Karpas-422 (cell line): Measurements from ENCODE around the gene GUCY1A2. TPM values are rescaled to one million over a fixed set of nuclear protein-coding genes. Genes with fewer than 3 reads are reported as not detected.

ENCODE experiments used
- DNase-seq: peaks from one replicate; pipeline ENCODE4 v3.0.0-alpha.2; 2015
- H2AFZ ChIP-seq: fragments of 200-600 bp; sonication (generic); 2 replicates; pipeline ENCODE4 v1.6.1; 2014; ENCODE audit warnings: antibody characterized with exemption, low read length, mixed read lengths
- H3K27ac ChIP-seq: fragments of 200-600 bp; sonication (generic); 2 replicates; pipeline ENCODE4 v1.5.1; 2014; ENCODE audit warnings: mild to moderate bottlenecking, low read length, moderate library complexity
- H3K27me3 ChIP-seq: fragments of 200-600 bp; sonication (generic); 2 replicates; pipeline ENCODE4 v1.6.1; 2014; ENCODE audit warnings: low read length, mixed read lengths
- H3K36me3 ChIP-seq: fragments of 200-600 bp; sonication (generic); 2 replicates; pipeline ENCODE4 v1.6.1; 2014; ENCODE audit warnings: low read length, mixed read lengths; ENCODE audit not compliant: insufficient read depth
- H3K4me1 ChIP-seq: fragments of 200-600 bp; sonication (generic); 2 replicates; pipeline ENCODE4 v1.6.1; 2014; ENCODE audit warnings: mild to moderate bottlenecking, low read length, mixed read lengths
- H3K4me2 ChIP-seq: fragments of 200-600 bp; sonication (generic); 2 replicates; pipeline ENCODE4 v1.6.1; 2014; ENCODE audit warnings: low read length, low read depth, mild to moderate bottlenecking; ENCODE audit not compliant: poor library complexity, severe bottlenecking
- H3K4me3 ChIP-seq: fragments of 200-600 bp; sonication (generic); 2 replicates; pipeline ENCODE4 v1.5.1; 2014; ENCODE audit warnings: mild to moderate bottlenecking, antibody characterized with exemption, low read length, mixed read lengths
- H3K79me2 ChIP-seq: fragments of 200-600 bp; sonication (generic); 2 replicates; pipeline ENCODE4 v1.6.1; 2014; ENCODE audit warnings: mild to moderate bottlenecking, low read length, mixed read lengths
- H3K9ac ChIP-seq: fragments of 200-600 bp; sonication (generic); 2 replicates; pipeline ENCODE4 v1.6.0; 2014; ENCODE audit warnings: low read length
- H3K9me2 ChIP-seq: fragments of 200-600 bp; sonication (generic), shearing (Covaris generic); replicated peaks from 2 replicates; pipeline ENCODE4 v1.6.0; 2014; ENCODE audit warnings: mild to moderate bottlenecking, low read length, moderate library complexity; ENCODE audit not compliant: insufficient read depth
- H3K9me3 ChIP-seq: fragments of 300-700, 200-600 bp; sonication (generic); 2 replicates; pipeline ENCODE4 v1.6.1; 2014; ENCODE audit warnings: low read length, mixed read lengths
- H4K20me1 ChIP-seq: fragments of 200-600 bp; sonication (generic); 2 replicates; pipeline ENCODE4 v1.6.1; 2014; ENCODE audit warnings: mild to moderate bottlenecking, antibody characterized with exemption, low read length, low read depth; ENCODE audit not compliant: insufficient read depth
- total RNA-seq: library from RNA; depleted of rRNA; stranded (reverse); fragments of >200 nt; shearing (Covaris generic); gene quantifications from 2 replicates; pipeline ENCODE4 v1.2.3, GENCODE V29; 2014; ENCODE audit warnings: low replicate concordance

Gene GUCY1A2
- total RNA-seq, 1 experiment from 2014 or later: 0.04 TPM

DNA sequence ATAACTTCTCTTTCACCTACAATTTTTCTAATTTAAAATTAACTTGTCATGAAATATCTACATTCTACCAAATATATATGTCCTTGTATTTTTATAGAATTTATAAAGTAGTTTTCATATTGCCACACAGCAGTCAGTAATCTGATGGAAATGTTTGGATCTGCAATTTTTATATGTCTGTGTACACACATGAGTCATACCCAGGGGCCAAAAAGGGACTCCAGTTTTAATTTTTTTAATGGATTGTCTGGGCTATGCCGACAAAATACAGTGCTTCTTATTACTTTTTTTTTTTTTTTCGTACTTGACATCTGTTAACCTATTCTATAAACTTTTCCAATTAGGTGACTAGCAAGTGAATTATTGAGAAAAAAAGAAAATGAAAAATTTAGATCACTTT is 6.3 kb downstream of the GUCY1A2 start:
- H3K79me2 ChIP-seq: no peaks in the 10 kb centered on the region
- H3K27me3 ChIP-seq: no peaks in the 10 kb centered on the region
- H3K36me3 ChIP-seq: no peaks in the 10 kb centered on the region
- H3K4me1 ChIP-seq: no peaks in the 10 kb centered on the region
- no peak overlapping the region for H3K27ac ChIP-seq
- H4K20me1 ChIP-seq: no peaks in the 10 kb centered on the region
- no peak overlapping the region for H3K4me3 ChIP-seq
- H3K9ac ChIP-seq: no peak overlapping the region
- no peak overlapping the region for H3K4me2 ChIP-seq
- no peaks in the 10 kb centered on the region for H3K9me3 ChIP-seq
- no peak for DNase-seq
- H2AFZ ChIP-seq: no peak overlapping the region
- no peaks in the 10 kb centered on the region for H3K9me2 ChIP-seq

DNA sequence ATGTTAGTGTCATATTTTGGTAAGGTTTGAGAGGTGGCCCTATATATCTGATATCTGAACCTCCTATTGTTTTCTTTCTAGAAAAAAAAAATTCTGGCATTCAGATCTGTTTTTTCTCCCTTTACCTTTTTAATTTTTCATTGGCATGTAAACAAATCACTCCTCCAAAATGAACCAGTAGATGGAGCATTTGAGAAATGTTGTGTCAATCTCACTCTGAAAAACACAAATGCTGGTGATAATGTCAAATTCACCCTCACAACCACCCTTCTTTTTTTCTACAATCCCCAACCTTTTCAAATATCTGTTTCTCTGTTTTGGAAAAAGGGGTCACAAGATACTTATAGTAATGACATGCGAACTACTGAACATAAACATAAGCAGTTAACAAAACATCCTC is 9.1 kb downstream of the GUCY1A2 start:
- H3K9me2 ChIP-seq: no peaks in the 10 kb centered on the region
- no peaks in the 10 kb centered on the region for H3K36me3 ChIP-seq
- H3K4me1 ChIP-seq: no peaks in the 10 kb centered on the region
- H3K79me2 ChIP-seq: no peaks in the 10 kb centered on the region
- H3K27me3 ChIP-seq: no peaks in the 10 kb centered on the region
- no peak overlapping the region for H2AFZ ChIP-seq
- H4K20me1 ChIP-seq: no peaks in the 10 kb centered on the region
- H3K9me3 ChIP-seq: no peaks in the 10 kb centered on the region
- DNase-seq: no peak
- H3K4me3 ChIP-seq: no peak overlapping the region
- no peak overlapping the region for H3K27ac ChIP-seq
- H3K4me2 ChIP-seq: no peak overlapping the region
- no peak overlapping the region for H3K9ac ChIP-seq

DNA sequence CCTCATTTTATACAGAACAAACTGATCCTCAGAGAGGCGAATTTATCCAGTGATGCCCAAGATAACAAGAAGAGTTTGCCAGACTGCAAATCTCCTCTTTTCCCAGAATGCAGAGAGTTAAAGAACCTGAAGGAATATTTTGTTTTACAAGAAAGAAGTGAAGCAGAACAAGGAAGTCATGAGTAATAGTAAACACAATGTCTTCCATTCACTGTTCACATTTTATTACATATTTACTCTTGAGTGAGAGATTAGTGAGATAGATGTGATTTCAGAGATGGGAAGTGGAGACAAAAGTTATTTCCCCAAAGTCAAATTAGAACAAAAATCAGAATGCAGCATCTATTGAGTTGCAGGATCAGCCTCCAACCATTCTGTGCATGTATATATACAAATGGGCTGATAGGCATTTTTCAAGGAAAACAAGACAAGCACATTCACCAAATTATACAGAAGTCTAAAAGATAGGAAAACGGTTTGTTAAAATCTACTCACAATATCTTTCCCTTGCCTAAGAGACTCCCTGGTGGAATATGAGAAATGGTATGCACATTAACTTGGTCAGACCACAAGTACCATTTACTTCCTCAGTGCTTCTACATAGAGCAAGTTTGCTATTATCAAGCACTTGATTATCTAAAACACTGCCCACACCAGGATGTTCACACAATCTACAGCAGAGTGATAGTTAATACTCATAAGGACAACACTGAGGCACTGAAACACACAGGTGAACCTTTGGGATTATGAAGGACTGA is 12.0 kb downstream of the GUCY1A2 start:
- Histone ChIP-seq H3K79me2 (no peaks in the 10 kb centered on the region), H3K9me3 (no peaks in the 10 kb centered on the region), H3K4me2 (no peak overlapping the region), H3K4me3 (no peak overlapping the region), H4K20me1 (no peaks in the 10 kb centered on the region), H3K36me3 (no peaks in the 10 kb centered on the region), H3K9me2 (no peaks in the 10 kb centered on the region), H3K4me1 (no peaks in the 10 kb centered on the region), H3K9ac (no peak overlapping the region), H3K27me3 (no peaks in the 10 kb centered on the region), H2AFZ (no peak overlapping the region), H3K27ac (no peak overlapping the region)
- no peak for DNase-seq

DNA sequence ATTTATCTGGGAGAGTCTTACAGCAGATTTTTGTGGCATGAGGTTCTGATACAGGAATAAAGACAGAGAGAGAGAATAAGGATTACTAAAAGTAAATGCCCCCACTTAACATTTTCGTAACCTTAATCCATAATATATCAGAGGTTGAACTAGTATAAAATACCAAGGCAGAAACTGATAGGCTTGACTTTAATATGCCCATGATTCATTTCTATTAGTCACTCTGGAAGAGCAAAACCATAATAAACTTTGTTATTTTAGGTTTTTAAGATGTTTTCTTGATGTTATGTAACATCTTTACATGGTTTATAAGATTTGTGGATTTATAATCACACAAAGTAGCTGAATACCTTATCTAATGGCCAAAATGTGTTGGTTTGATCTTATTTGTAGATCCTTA is 19.1 kb downstream of the GUCY1A2 start:
- H3K9ac ChIP-seq: no peak overlapping the region

DNA sequence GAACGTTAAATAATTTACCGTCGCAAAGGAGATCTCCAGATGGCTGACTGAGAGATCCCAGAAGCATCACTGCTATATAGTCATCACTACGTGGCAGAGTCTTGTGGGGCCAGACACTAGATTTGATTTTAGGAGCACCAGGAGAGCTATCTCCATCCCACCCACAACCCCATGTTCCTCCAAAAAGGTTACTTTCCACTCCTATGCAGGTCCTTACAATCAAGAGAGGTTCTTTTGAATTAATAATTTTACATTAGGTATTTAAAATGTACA is 19.4 kb downstream of the GUCY1A2 start:
- DNase-seq: no peak
- no peak overlapping the region for H3K27ac ChIP-seq
- no peaks in the 10 kb centered on the region for H4K20me1 ChIP-seq
- H3K9me3 ChIP-seq: no peaks in the 10 kb centered on the region
- no peaks in the 10 kb centered on the region for H3K4me1 ChIP-seq
- no peak overlapping the region for H2AFZ ChIP-seq
- H3K27me3 ChIP-seq: no peaks in the 10 kb centered on the region
- no peak overlapping the region for H3K4me3 ChIP-seq
- H3K79me2 ChIP-seq: no peaks in the 10 kb centered on the region
- H3K4me2 ChIP-seq: no peak overlapping the region
- no peaks in the 10 kb centered on the region for H3K9me2 ChIP-seq
- no peak overlapping the region for H3K9ac ChIP-seq
- H3K36me3 ChIP-seq: no peaks in the 10 kb centered on the region

More for the DNA sequence above, 19.1 kb downstream of the GUCY1A2 start:
- no peaks in the 10 kb centered on the region for H3K4me1 ChIP-seq
- H3K4me3 ChIP-seq: no peak overlapping the region
- no peak overlapping the region for H3K27ac ChIP-seq
- H3K4me2 ChIP-seq: no peak overlapping the region
- no peaks in the 10 kb centered on the region for H3K9me3 ChIP-seq
- H3K36me3 ChIP-seq: no peaks in the 10 kb centered on the region
- H2AFZ ChIP-seq: no peak overlapping the region
- H3K79me2 ChIP-seq: no peaks in the 10 kb centered on the region
- no peaks in the 10 kb centered on the region for H4K20me1 ChIP-seq
- no peaks in the 10 kb centered on the region for H3K9me2 ChIP-seq
- no peak for DNase-seq
- no peaks in the 10 kb centered on the region for H3K27me3 ChIP-seq

DNA sequence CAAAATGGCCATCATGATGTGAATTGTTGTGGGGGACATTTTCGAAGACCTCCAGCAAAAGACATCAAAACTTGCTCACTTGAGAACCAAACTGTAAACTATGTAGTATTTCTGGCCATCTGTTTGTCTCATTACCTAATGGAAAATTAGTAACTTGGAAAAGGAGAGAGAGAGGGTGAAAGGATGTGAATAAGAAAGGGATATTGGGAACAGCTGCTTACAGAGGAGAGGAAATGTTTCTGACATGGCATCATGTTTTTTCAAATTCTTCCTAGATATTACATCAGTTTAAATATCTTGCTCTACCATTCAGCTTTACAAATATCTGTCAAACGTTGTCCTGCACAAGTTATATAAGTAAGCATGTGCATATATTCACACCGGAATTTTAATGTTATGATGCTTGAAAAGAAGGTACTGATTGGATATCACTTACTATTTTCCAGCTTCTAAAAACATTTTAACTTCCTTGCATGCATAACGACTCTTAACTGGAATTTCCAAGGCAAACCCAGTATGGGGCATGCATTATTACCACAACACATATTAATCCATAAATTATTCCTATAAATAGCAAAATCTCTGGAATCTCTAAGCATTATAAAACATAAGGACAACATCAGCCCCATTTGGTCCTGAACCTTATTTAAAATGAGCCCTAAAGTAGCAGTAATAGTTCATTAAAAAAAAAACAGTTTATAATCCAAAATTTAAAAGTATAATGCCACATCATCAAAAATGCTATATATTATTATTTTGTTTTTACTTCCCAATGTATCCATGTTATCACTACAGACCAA is 20.0 kb downstream of the GUCY1A2 start:
- Histone ChIP-seq H3K36me3 (no peaks in the 10 kb centered on the region), H2AFZ (no peak overlapping the region), H3K4me1 (no peaks in the 10 kb centered on the region), H3K27ac (no peak overlapping the region), H3K9me2 (no peaks in the 10 kb centered on the region), H3K27me3 (no peaks in the 10 kb centered on the region), H3K4me2 (no peak overlapping the region), H3K79me2 (no peaks in the 10 kb centered on the region), H3K9ac (no peak overlapping the region), H3K9me3 (no peaks in the 10 kb centered on the region), H4K20me1 (no peaks in the 10 kb centered on the region), H3K4me3 (no peak overlapping the region)
- DNase-seq: no peak

DNA sequence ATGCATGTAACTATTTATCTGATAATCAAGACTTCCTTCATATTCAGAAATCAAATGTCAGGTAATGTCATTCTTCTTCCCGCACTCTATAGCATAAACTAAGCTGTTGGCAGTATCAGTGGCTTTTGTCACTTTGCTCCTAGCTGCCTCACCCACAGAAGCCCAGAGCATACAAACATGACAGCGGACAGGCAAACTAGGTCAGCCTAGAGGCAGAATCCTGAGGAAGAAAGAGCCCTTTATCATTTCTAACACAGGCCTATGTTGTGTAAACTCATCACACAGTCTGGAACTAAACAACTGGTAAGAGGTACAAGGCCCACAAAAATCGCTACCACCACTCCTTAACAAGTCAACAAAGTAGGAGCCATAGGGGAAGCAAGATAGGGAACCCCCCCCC is 21.0 kb downstream of the GUCY1A2 start:
- no peaks in the 10 kb centered on the region for H3K4me1 ChIP-seq
- H3K27me3 ChIP-seq: 0 out of 2 replicates have a peak, but pooled peaks cover 3% of the 10 kb centered on the region
- H4K20me1 ChIP-seq: no peaks in the 10 kb centered on the region
- H3K4me3 ChIP-seq: no peak overlapping the region
- no peaks in the 10 kb centered on the region for H3K9me2 ChIP-seq
- no peaks in the 10 kb centered on the region for H3K36me3 ChIP-seq
- no peaks in the 10 kb centered on the region for H3K9me3 ChIP-seq
- H2AFZ ChIP-seq: no peak overlapping the region
- no peak for DNase-seq
- H3K27ac ChIP-seq: no peak overlapping the region
- no peaks in the 10 kb centered on the region for H3K79me2 ChIP-seq
- H3K4me2 ChIP-seq: no peak overlapping the region
- no peak overlapping the region for H3K9ac ChIP-seq

DNA sequence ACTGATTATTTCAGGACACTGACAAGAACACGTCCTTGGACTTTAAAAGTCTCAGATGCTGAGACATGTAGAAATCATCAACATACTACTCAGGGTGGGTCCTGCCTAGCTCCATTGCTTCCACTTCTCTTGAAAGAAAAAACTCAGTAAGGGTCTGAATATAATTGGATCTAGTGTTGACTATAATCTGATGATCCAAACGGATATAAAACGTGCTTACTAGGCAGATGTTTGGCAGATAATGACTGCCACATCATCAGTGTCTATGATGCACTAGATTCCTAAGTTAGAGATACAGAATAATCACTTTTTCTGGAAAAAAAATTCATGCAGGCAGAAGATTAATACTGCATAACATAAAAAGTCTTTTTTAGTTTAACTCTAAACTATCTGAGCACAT is 21.6 kb downstream of the GUCY1A2 start:
- H3K36me3 ChIP-seq: no peaks in the 10 kb centered on the region
- H3K27me3 ChIP-seq: 0 out of 2 replicates have a peak, but pooled peaks cover 3% of the 10 kb centered on the region
- H3K79me2 ChIP-seq: no peaks in the 10 kb centered on the region
- H3K4me1 ChIP-seq: no peaks in the 10 kb centered on the region
- H3K4me3 ChIP-seq: no peak overlapping the region
- no peaks in the 10 kb centered on the region for H4K20me1 ChIP-seq
- H3K9me2 ChIP-seq: no peaks in the 10 kb centered on the region
- no peak for DNase-seq
- no peak overlapping the region for H2AFZ ChIP-seq
- H3K4me2 ChIP-seq: no peak overlapping the region
- no peak overlapping the region for H3K9ac ChIP-seq
- H3K9me3 ChIP-seq: no peaks in the 10 kb centered on the region
- H3K27ac ChIP-seq: no peak overlapping the region
